ENCODE measurements around the gene VWDE. TPM values are rescaled to one million over a fixed set of nuclear protein-coding genes. Genes with fewer than 3 reads are reported as not detected.

Gene VWDE
- total RNA-seq, 3 donors from 2014 or later = 1.3 to 1.8 (median 1.4) TPM

DNA sequence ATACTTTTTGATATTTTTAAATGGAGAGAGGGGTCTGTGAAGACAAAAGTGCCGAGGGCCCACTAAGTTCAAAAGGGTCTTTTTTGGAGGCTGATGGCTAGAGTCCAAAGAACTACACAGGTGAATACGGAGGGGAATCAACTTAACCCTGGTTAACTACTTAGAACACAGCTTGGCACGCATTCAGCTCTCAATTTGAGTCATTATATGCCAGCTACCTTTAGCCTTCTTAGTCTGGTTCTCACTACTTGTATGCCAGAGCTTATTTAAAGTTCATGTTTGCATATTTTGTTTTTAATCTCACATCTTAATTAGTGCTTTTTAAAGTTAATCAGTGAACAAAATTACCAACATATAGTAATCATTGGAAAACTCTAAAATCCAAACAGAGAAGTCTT lies 80.8 kb downstream of the VWDE start:
- ATAC-seq = no peak
- H3K9me3 ChIP-seq = no peaks in the 10 kb centered on the region
- no peaks in the 10 kb centered on the region for H3K36me3 ChIP-seq (ENCODE audit: low read depth)
- no peak for DNase-seq
- intact Hi-C loops (cut with DNase I, micrococcal nuclease) = loop anchor here (2.0 to 10.0 kb wide), 2 partner anchors 256 to 258 kb away; no protein-coding TSS in a partner anchor
- TF ChIP-seq, protein P1, sequence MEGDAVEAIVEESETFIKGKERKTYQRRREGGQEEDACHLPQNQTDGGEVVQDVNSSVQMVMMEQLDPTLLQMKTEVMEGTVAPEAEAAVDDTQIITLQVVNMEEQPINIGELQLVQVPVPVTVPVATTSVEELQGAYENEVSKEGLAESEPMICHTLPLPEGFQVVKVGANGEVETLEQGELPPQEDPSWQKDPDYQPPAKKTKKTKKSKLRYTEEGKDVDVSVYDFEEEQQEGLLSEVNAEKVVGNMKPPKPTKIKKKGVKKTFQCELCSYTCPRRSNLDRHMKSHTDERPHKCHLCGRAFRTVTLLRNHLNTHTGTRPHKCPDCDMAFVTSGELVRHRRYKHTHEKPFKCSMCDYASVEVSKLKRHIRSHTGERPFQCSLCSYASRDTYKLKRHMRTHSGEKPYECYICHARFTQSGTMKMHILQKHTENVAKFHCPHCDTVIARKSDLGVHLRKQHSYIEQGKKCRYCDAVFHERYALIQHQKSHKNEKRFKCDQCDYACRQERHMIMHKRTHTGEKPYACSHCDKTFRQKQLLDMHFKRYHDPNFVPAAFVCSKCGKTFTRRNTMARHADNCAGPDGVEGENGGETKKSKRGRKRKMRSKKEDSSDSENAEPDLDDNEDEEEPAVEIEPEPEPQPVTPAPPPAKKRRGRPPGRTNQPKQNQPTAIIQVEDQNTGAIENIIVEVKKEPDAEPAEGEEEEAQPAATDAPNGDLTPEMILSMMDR (IDR thresholded peaks at IDR 0.05) = no peak
- no peaks in the 10 kb centered on the region for H3K4me1 ChIP-seq (ENCODE audit: low read depth)
- H3K4me3 ChIP-seq = no peak overlapping the region

DNA sequence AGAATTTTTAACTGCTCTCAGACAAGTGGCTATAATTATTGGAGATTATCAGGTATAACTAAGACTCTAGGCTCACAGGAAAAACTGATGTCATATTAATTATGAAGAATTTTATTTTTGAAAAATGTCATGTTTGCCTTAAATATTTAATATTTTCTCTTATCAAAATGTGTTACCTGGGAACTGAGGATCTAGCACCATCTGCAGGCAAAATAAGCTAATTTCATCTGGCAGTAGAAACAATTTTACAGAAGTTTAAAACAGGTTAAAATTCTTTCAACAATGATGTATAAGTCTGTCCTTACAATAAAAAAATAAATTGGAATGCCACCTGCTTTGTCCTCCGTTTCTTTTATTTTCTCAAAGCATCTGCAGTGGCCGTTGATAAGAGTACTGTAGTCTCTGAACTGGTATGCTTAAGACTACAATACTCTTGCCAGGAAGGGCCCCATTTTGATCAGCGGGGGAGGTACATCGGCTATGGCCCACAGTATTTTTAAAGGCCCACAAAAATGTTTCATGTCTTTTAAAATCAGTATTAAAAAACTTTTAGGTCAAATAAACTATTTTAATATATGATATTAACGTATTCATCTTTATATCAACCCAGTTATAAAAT lies 81.3 kb downstream of the VWDE start:
- H3K9me3 ChIP-seq = no peaks in the 10 kb centered on the region
- H3K36me3 ChIP-seq (ENCODE audit: low read depth) = no peaks in the 10 kb centered on the region
- intact Hi-C loops (cut with DNase I, micrococcal nuclease) = loop anchor here (2.0 to 10.0 kb wide), 2 partner anchors 256 to 258 kb away; no protein-coding TSS in a partner anchor
- TF ChIP-seq, protein P1 (IDR thresholded peaks at IDR 0.05) = no peak
- no peaks in the 10 kb centered on the region for H3K4me1 ChIP-seq (ENCODE audit: low read depth)
- DNase-seq (peak in 1 of 3 donors; percentile 29), ATAC-seq (no peak)
- H3K4me3 ChIP-seq = no peak overlapping the region

DNA sequence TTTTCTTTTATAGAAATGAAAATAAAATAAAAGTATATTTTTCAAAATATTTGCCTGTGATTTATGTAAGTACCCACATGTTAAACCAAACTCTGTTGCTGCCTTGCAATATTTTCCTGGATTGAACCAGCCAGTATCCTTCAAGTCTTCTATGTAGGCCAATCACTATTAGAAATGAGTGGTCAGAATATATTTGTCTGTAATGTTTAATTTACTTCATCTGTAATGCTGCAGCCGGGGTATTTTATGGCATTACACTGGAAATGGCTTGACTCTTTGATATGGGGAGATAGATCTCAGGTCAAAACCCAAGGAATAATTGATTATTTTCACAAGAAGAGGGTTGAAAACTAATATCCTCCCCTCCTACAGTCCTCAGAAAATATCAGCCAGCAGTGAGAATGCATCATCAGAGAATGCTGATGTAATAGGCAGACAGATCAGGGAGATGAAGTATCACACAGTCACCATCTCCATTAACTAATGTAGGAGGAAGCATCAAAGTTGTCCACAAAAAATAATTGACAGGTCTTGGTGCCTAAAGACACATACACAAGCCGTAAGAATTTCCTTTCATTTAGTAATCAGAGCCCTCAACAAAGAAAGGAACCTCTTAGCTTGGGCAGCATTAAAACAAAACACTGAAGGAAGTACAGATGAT lies 82.5 kb downstream of the VWDE start:
- DNase-seq (no peak), ATAC-seq (no peak)
- H3K9me3 ChIP-seq = no peaks in the 10 kb centered on the region
- no peak overlapping the region for H3K4me3 ChIP-seq
- H3K4me1 ChIP-seq (ENCODE audit: low read depth) = no peaks in the 10 kb centered on the region
- intact Hi-C loops (cut with DNase I, micrococcal nuclease) = loop anchor here in 1 of 2 donors (10.0 kb wide), 1 partner anchor 256 kb away; no protein-coding TSS in a partner anchor
- TF ChIP-seq, protein P1 (IDR thresholded peaks at IDR 0.05) = no peak
- no peaks in the 10 kb centered on the region for H3K36me3 ChIP-seq (ENCODE audit: low read depth)

DNA sequence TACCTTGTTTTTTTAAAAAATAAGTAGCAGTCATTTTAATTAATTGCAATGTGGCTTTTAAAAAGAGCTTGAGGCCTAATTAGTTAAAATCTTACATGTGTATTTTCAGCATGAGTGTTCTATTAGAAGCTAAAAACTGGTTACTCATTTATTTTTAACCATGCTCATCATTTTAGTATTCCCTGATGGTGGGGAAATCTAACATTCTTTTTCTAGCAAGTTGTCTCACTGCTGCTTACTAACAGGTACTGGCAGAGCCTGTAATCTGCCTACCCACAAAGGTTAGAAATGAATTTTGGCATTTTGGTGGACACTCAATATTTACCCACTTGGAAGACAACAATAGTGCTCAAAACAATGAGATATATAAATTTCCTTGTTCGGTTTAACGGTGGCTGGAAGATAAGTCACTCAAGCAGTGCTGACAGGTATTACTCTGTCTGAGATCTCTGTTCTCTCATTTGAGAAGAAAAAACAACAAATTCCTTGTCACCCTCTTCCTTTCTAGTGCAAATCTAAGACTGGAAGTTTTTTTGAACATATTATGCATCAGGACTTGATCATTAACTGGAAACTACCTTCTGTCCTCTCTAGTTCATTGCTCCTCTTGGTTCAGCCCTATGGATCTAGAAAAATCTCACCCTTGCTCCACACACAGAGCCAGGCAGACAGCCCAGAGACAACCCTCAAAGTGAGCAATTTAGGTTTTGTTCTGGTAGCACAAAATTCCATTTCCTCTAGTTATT lies 83.3 kb downstream of the VWDE start:
- no peak for DNase-seq
- Histone ChIP-seq H3K9me3 (no peaks in the 10 kb centered on the region), H3K4me1 (ENCODE audit: low read depth) (no peaks in the 10 kb centered on the region), H3K36me3 (ENCODE audit: low read depth) (no peaks in the 10 kb centered on the region), H3K4me3 (no peak overlapping the region)
- no peak for ATAC-seq
- TF ChIP-seq, protein P1 (IDR thresholded peaks at IDR 0.05) = no peak
- intact Hi-C loops (cut with DNase I, micrococcal nuclease) = loop anchor here in 1 of 2 donors (10.0 kb wide), 1 partner anchor 256 kb away; no protein-coding TSS in a partner anchor

DNA sequence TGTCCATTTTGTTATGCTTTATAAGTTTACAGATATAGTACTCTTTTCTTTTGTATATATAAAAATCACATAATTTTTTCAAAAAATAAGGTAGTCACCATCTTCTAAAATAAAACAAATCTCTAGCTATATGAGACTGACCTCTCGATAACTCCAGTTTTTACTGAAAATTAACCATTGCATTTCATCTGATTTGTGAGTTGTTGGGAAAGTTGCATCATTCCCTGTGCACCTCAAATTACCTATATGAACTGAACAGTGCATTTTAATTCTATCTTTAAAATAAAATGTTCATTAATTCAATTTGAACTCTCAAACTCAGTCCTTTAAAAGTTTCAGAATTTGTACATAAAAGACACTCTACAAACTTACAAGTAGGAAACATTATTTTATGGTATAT lies 86.0 kb downstream of the VWDE start:
- no peaks in the 10 kb centered on the region for H3K9me3 ChIP-seq
- DNase-seq (no peak), ATAC-seq (no peak)
- H3K4me3 ChIP-seq = no peak overlapping the region
- no peaks in the 10 kb centered on the region for H3K36me3 ChIP-seq (ENCODE audit: low read depth)
- TF ChIP-seq, protein P1 (IDR thresholded peaks at IDR 0.05) = no peak
- no peaks in the 10 kb centered on the region for H3K4me1 ChIP-seq (ENCODE audit: low read depth)
- intact Hi-C loops (cut with DNase I, micrococcal nuclease) = no loop called here
